Suppressor macrophage treated with lipopolysaccharide for 4 hours (primary cell): ENCODE results near the gene IFNGR1.
A peak's percentile ranks its signal among the peaks of the same experiment; 100 is the strongest.
"Not testable (repeated sequence)": the region's sequence is repeated elsewhere in the genome, so short reads cannot be mapped to it uniquely, and the experiment has no call there.

Experiments
- DNase-seq: peaks from one replicate; pipeline ENCODE4 v3.0.0-alpha.2; 2020

The IFNGR1 gene

DNA sequence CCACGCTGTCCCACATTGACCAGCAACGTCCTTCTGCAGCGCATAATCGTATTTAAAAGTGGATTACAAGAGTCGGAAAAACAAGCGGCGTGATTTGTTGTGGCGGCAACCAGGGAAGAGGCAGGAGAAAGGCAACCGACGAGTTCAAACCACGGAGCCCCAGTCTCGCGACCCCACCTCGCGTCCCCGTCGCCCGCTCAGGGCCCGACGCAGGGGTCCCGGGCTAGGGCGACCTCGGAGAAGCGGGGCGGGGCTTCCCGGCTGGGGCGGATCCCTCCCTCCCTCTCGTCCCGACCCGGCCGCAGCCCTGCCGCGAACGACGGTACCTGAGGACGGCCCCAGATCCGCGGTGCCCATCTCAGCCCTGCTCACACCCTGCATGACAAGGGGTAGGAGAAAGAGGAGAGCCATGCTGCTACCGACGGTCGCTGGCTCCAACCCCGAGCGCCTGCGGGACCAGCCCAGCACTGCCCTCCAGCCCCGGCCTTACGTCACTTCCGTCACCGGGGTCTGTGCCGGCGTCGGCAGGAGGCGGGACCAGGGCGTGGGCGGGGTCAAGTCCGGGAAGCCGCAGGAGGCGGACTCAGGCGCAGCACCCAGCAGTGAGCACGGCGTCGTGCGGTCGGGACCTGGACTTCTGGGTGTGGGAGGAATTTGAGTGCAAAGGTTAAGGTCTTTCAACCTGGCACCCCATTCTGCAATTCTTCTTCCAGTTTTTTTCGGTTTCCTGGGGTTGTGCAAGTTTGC, at the start of gene IFNGR1:
TSS of gene IFNGR1 (minus strand) at position 469 of the 747 bp plus-strand sequence. CDS start at position 411, 58 bp downstream.
- DNase-seq: peak; percentile 99

DNA sequence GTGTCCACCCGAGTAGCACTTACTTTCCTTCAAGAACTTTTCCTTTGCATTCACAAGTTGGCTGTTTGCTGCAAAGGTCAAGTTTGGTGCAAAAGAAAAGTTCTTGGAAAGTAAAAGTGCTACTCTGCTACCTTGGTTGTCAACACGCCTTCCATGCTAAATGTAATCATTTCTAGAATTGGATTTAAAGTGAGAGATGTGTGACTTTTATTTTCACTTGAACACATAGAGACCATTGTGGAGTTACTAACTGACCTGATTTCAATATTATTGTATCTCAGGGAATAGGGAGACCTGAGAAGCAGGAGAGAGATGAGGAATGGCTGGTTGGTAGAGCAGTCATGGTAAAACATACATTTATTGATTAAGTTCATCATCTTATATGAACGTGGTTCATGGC, 49.7 kb upstream of the IFNGR1 start:
- no peak for DNase-seq

DNA sequence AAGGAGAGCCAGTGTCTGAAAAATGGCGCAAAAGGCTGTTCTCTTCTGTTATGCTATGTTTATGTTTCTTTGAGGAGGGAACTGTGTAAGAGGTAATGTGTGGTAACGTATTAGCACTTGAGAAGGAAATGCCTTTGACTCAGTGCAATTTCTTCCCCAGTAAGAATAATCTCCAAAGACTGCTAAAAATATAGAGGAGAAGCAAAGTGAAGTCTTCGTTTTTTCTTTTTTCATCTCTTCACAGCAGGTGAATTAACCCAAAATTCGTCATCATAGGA, 47.1 kb upstream of the IFNGR1 start:
- no peak for DNase-seq

DNA sequence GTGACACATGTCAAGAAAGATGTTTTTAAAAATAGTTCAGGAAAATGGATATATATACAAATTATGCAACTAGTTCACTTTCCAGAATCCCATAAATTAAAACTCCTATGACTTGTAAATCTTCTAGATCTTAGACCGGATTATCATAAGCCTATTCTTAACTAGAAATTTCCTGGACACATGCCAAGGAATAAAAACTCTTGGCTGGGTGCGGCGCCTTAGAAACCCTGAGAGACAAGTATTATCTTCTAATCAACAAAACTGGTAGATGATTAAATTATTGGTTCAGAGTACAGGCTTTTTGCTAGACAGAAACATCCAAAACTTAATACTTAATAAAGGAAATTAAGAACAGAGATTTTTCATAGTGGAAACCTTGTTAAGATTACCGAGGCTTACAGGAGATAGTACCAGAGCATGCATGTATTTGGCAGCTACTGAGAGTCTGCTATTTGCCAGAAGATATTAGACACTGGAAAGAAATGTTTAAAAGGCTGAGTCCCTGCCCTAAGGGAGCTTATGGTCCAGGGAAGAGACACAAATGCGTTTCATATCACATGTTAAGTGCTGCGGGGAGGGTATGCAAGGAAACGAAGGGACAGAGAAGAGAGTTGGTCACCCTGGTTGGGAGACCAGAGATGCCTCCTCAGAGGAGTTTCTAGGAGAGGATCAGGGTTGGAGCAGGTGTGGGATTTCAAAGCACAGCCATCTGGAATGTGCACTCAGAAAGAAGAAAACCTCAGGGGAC, 46.5 kb upstream of the IFNGR1 start:
- DNase-seq: no peak

DNA sequence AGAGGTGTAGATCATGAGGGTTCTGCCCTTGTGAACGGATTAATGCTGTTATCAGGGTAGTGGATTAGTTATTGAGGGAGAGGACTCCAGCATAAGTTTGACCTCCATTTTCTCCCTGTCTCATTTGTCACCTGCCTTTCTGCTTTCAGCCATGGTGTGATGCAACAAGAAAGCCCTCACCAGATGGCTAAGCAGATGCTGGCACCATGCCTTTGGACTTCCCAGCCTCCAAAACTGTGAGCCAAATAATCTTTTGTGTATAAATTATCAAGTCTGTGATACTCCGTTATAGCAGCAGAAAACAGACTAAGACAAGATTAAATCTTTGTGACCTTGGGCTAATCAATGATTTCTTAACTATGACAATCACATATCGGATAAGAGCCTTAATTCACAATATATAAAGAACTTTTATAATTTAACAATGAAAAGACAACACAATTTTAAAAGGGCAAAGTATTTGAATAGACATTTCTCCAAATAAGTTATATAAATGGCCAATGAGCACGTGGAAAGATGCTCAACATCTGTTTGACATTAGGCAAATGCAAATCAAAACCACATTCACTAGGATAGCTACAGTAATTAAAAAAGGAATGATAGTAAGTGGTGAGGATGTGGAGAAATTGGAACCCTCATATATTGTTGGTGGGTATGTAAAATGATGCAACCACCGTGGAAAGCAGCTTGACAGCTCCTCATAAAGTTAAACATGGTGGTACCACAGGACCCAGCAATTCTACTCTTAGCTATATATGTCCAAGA, 45.3 kb upstream of the IFNGR1 start:
- no peak for DNase-seq

DNA sequence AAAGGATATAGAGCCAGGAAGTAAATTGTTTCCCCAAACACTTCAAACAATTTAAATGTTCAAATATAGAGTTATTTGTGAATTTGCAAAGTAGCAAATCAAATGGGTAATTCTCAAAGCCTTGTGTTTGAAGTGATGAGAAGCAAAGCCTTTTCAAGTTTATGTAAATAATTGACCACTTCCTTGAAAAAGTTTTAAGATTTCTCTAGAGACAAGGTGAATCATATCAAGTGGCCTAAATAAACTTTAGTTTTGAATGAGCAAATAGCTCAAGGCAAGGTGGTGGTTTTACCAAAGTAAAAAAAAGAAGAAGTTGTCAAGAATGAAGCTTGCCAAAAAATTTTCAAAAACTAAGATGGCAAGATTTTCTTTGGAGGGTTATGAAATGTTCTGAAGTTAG, 42.6 kb upstream of the IFNGR1 start:
- no peak for DNase-seq

DNA sequence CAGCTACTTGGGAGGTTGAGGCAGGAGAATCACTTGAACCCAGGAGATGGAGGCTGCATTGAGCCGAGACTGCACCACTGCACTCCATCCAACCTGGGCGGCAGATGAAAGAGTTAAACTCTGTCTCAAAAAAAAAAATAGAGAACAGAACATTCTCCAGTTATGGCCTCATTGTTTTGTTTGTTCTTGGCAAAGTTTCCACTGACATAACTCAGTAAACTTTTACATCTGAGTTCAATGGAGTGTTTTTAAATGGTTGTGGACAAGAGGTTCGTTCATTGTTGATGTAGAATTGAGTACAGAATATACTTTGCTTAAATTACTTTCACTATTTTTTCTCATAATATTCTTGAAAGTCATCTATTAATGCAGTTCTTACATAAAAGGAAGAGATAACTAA, 42.2 kb upstream of the IFNGR1 start:
- DNase-seq: no peak

DNA sequence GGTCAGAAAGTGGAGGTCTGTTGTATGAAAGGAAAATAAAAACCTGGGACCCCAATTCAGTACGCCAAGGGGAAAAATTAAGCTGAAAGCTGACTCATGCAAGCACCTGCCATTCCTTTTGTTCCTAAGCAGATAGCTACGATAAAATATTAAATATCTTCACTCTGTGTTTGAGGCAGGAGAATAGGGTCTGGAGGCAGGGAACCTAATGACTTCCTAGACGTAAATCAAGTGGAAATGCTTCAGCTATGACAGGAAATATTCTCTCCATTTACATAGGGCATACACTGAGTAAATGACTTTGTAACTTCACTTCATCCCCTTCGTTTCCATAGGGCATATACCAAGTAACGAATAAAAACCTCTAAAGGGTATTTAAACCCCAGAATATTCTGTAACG, 41.0 kb upstream of the IFNGR1 start:
- no peak for DNase-seq

DNA sequence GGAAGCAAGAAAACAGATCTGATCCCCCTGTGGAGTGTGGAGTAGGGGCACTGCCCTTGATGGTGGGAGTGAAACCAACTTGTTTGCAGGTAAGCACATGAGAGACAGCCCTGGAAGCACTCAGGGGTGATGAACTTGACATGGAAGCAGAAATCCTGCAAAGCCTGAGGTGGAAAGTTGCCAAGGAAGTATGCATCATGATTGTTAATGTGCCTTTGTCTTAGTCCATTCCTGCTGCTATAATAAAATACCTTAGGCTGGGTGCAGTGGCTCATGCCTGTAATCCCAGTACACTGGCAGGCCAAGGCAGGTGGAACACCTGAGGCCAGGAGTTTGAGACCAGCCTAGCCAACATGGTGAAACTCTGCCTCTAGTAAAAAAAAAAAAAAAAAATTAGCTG, 40.2 kb upstream of the IFNGR1 start:
- no peak for DNase-seq

DNA sequence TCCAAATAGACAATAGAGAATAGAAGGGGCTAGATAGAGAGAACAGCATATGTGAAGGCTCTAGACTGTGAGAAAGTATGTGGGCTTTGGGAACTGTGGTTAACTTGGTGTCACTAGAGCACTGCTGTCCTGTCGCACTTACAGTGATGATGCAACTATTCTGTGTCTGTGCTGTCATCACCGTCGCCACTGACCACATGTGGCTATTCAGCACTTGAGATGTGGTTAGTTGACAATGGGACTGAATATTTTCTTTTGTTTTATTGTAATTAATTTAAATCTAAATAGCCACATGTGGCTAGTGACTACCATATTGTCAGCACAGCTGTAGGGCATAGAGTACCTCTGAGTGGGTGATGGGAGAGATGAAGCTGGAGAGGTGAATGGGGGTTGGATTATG, 39.0 kb upstream of the IFNGR1 start:
- DNase-seq: peak; percentile 55

DNA sequence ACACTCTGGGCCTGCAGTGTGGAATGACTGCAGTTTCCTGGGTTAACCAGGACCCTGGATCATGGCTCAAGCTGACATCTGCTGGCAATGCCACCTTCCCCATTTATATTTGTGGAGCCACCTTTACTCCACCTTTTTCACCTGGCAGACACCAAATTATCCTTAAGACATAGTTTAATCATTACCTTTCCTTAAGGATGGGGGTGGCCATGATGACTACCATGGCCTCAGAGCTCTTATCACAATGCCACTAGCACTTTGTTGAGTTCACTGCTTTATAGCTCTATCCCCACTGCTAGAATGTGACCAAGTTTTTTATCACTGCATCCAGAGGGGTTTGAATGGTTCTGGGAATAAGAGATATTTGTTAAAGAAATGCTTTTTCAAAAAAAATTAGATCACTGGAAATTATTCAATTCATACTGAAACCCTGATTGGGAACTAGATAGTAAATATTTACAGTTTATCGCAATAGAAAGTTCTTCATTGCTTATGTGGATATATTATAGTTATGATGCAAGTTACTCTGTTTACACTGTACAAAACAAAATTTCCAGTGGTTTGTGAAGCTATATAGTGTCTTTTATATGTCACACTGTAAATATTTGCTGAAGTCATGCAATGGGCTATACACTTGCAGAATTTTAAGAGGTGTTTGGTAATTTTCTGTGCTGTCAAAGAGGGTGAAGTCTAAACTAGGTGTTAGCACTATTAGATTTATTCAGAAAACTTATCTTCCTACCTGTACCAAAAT, 37.3 kb upstream of the IFNGR1 start:
- DNase-seq: peak; percentile 37

DNA sequence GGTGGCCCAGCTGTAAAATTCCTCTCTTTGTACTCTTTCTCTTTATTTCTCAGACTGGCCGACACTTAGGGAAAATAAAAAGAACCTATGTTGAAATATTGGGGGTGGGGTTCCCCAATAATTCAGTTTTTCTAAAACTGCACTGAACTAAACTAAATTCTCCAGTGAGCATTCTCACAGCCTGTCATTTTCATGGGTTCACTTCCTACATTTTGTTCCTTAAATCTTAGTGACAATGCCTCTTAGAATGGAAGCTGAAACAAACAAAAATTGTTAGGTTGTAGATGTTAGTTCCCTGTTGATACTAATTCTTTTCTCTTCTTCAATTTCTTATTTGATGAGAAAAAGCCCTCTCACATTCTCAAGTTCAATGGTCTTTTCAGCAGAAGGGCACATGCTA, 35.8 kb upstream of the IFNGR1 start:
- DNase-seq: peak; percentile 35

DNA sequence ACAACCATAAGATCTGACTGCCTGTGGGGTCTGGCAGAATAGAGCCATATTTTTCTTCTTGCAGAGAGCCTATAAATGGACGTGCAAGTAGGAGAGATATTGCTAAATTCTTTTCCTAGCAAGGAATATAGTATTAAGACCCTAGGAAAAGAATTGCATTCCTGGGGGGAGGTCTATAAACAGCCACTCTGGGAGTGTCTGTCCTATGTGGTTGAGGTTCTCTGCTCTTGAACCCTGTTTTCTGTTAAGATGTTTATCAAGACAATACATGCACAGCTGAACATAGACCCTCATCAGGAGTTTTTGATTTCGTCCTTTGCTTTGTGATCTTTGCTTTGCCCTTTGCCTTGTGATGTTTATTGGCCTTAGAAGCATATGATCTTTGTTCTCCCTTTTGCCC, 35.2 kb upstream of the IFNGR1 start:
- not testable (repeated sequence) for DNase-seq

DNA sequence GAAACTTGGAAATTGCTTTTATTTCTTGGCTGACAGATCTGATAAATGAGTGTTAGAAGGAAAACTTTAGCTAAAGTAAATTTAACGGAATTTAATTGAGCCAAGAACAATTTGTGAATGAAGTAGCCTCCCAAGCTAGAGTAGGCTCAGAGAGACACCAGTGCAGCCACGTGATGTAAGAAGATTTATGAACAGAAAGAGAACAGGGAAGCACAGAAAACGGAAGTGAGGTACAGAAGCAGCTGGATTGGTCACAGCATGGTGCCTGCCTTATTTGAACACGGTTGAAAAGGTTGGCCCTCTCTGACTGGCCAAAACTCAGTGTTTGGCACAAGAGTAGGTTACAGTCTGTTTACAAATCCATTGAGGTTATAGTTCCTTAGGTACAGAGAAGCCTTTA, 29.5 kb upstream of the IFNGR1 start:
- peak; percentile 61 for DNase-seq

DNA sequence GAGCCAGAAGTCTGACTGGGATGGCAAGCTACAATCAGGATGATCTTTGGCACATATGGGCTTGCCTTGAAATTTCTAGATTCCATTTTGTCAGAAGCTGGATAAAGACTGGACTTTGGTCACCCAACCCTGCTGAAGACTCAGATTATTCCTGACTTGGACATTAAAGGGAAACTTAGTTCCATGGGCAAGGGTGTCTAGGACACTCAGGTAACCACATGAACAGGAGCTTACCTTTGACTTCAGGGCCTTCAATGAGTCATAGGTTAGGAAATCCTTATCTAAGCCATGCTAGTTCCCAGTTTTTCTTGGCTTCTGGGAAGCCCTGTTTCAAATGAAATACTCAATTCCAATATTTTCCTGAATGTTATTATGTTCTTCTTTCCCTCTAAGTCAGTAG, 28.5 kb upstream of the IFNGR1 start:
- DNase-seq: no peak

DNA sequence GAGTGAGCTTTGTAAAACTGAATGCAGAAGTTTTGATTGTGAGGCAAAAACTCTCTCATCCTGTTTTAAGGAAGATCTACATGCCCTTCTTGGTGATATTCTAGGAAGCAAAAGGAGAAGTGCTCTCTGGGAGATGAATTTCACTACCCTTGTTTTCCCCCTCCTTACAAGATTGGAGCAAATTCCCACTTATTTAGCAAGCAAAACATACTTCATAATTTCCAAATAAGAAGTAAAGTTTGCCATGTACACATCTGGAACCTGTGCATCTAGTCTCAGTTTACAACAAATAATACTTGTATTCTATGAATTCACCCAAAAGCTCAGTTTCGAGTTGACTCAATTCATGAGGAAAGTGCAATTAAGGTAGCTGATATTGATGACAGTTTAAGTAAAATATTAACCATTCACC, 27.6 kb upstream of the IFNGR1 start:
- DNase-seq: peak; percentile 66

DNA sequence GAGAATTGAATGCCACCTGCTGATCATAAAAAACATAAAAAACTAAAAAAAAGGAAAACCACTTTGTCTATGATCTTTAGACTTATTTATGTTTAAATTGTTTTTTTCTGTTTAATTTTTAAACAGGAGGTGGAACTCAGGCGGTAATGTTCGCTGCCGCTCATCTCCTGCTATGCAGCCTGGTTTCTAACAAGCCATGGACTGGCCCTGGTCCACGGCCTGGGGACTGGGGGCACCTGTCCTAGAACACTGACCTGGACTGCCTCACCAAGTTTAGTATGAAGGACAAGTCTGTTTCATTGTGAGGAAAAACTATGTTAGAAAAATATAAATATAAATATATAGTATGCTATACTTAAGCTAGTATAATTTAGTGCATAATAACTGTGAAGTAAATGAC, 27.0 kb upstream of the IFNGR1 start:
- no peak for DNase-seq

DNA sequence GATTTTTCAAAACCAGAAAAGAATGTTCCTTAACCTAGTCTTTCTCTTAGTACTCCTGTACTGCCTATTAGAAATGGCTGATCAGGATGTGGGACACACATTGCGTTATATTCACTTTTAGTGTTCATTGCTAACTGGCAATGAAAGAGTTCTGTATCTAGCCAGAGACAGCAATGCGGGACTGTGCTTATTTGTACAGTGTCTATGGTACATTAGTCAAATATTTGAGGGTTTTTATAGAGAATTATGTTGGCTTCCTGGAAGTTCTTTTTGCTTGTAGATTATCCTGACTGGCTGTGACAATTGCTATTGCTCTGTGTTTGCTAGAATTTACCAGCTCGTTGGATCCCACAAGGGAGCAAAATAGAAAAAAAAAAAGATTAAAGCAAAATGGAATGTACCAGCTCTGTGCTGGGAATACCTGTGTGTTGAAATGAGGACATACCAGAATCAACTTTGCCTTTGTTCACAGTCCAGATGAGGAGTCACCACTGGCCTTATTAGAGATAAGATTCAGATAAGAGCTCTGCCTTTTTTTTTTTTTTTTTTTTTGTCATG, 22.4 kb upstream of the IFNGR1 start:
- no peak for DNase-seq

DNA sequence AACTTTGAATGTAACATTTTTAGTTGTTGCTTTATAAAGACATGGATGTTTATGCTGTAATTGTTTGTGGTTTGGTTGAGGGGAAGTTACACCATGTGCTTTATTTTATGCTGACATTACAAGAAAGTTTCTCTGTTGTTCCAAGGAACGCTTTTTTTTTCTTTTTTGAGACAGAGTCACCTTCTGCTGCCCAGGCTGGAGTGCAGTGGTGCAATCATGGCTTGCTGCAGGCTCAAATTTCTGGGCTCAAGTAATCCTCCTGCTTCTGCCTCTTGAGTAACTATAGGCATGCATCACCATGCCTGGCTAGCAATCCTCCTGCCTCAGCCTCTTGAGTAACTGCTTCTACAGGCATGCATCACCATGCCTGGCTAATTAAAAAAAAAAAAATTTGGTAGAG, 21.0 kb upstream of the IFNGR1 start:
- peak; percentile 94 for DNase-seq

DNA sequence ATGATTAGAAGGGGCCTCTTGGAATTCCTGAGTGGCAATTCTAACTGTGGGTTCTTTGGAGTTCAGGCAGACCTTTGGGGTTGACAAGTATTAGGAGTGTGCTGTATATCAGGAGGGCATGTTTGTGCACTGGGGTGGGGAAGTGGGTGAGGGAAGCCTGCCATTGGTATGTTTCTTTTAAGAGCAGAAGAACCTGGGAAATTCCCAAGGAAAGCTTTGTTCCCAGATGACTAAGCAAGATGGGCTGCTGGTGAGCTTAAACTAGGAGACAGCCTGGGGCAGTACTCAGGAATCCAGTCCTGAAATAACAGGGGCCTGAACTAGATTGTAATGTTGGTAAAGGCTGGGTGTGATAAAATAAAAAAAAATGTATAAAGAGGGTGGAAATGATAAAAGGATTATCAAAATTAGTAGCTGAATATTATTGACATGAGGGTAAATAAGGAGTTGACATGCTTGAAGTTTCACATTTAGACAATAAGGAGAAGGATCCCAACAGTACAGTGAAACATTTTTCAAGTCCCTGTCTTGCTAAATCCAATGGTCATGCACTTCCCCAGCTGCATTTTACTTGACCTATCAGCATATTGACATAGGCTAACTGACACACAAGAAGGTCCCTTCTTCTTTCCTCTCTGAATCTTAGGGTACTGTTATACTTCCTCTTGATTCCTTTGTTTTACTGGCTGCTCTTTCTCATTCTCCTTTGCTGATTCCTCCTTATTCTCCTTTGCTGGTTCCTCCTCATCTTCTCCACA, 18.4 kb upstream of the IFNGR1 start:
- DNase-seq: peak; percentile 75

DNA sequence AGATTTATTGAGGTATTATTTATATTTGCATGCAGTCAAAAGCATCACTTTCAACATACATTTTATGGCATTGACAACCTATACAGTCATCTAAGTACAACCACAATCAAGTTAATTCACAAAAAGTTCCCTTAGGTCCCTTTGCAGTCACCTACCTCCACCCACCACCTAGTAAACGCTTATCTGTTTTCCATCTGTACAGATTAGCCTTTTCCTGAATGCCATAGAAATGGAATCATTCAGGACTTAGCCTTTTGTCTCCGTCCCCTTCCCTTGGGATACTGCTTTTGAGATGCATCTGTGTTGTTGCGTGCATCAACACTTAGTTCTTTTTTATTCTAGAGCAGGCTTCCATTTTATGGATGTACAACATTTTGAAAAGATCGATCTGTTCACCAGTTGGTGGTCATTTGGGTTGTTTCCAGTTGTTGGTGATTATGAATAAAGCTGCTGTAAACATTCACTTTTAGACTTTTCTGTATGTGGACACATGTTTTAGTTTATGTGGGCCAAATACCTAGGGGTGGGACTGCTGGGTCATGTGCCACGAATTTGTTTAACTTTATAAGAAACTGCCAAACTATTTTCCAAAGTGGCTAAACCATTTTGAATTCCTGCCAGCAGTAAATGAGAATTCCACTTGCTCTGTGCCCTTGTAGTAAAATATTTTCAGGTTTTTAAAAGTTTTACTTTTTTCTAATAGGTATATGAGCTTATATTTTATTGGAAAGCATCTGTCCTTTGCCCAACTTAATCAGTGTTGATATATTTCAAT, 17.6 kb upstream of the IFNGR1 start:
- no peak for DNase-seq
